ENCODE data around the gene IGSF21.

- TF ChIP-seq CTCF (IDR thresholded peaks at IDR 0.05), result no peak
- no peak for TF ChIP-seq POLR2A (IDR thresholded peaks at IDR 0.05)
These were observed 192.8 kb downstream of the IGSF21 start for GRCh38 chr1:18300376-18300775.
